GM13976 (cell line): ENCODE measurements around the gene BEST2.

ENCODE experiments used
- DNase-seq: peaks from one replicate; pipeline ENCODE4 v3.0.0; 2012; ENCODE audit warnings: low spot score
- CTCF ChIP-seq: IDR thresholded peaks from 2 replicates; pipeline ENCODE4 v1.5.1; 2012; ENCODE audit warnings: borderline replicate concordance, mild to moderate bottlenecking; ENCODE audit not compliant: insufficient read depth; ENCODE audit errors: extremely low read depth, missing control alignments, control extremely low read depth
- in situ Hi-C: fragments of 300-500 bp; cut with MboI; formaldehyde crosslinking; loops from one replicate; pipeline ENCODE4 v1.12.0; 2022; ENCODE audit warnings: low sequenced_read_pairs, mixed read lengths, inconsistent platforms; ENCODE audit not compliant: unreplicated experiment

Gene BEST2

DNA sequence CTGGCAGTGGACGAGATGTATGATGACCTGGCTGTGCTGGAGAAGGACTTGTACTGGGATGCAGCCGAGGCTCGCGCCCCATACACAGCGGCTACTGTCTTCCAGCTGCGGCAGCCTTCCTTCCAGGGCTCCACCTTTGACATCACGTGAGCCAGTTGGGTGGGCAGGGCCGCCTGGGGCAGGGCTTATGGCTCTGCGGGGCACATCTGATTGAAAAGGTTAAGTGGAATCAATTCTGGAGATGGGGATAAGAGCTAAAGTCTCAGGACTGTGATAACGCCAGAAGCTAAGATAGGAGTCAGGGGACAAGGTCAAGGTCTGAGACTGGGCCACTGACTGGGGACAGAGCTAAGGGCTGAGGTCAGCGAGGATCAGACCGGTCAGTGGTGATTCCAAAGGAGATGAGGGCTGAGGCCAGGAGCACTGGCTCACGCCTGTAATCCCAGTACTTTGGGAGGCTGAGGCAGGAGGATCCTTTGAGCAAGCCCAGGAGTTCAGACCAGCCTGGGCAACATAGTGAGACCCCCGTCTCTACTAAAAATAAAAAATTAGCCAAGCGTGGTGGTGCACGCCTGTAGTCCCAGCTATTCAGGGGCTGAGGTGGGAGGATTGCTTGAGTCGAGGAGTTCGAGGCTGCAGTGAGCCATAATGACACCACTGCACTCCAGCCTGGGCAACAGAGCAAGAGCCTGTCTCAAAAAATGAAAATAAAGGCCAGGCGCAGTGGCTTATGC is 4.7 kb downstream of the BEST2 start:
- DNase-seq = no peak
- no peak for TF ChIP-seq CTCF
- in situ Hi-C loops = no loop called here

DNA sequence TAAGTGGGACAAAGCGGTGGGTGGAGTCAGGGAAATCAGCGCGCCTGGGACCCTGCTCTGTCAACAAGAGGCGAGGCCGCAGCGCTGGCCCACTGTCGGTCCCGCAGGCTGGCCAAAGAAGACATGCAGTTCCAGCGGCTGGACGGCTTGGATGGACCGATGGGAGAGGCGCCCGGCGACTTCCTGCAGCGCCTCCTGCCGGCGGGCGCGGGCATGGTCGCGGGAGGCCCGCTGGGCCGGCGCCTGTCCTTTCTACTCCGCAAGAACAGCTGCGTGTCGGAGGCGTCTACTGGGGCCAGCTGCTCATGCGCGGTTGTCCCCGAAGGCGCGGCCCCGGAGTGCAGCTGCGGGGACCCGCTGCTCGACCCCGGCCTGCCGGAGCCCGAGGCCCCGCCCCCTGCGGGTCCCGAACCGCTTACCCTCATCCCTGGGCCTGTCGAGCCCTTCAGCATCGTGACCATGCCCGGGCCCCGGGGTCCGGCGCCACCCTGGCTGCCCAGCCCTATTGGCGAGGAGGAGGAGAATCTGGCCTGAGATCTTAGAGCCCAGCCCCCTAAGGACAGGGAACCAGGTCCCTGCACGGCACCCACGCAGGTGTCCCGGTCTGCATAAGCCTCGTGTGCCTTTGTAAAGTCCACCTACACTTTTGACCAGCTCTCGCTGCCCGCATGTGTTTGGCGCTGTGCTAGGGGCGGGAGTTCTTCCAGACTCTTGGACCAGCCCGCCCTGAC is 6.1 kb downstream of the BEST2 start:
- TF ChIP-seq CTCF = peak; percentile 78
- in situ Hi-C loops = no loop called here
- DNase-seq = peak; percentile 88

GRCh38 chr19:12759686-12760085 is 8.1 kb downstream of the BEST2 start:
- no peak for TF ChIP-seq CTCF
- no peak for DNase-seq
- in situ Hi-C loops = no loop called here

- TF ChIP-seq CTCF = no peak
- in situ Hi-C loops = no loop called here
- no peak for DNase-seq
These were observed 11.5 kb downstream of the BEST2 start for GRCh38 chr19:12763100-12763499.

GRCh38 chr19:12764698-12765097 is 13.1 kb downstream of the BEST2 start:
- in situ Hi-C loops = no loop called here
- TF ChIP-seq CTCF = no peak
- DNase-seq = no peak

- DNase-seq = peak; percentile 89
- peak; percentile 97 for TF ChIP-seq CTCF
- in situ Hi-C loops = no loop called here
These were observed 14.5 kb downstream of the BEST2 start for GRCh38 chr19:12766051-12766521.

DNA sequence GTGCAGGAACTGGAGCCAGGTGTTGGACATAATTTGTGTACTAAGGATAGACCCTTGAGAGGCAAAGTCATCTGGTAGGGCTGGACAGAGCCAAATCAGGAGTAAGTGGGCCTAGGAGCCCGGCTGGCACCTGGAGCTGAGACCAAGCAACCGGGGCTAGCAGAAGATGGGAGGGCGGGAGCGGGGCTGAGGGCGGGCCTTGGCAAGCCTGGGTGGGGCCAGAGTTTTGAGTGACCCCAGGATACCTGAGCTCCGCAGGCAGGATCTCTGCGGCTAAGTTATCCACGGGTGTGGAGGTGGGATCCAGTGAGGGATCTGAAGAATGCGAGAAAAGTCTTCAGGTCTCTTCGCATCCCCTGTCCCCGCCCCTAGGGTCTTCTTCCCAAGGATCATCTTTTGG is 15.6 kb downstream of the BEST2 start:
- no peak for TF ChIP-seq CTCF
- in situ Hi-C loops = no loop called here
- no peak for DNase-seq
